ENCODE results near the gene TSPAN9.

- TF ChIP-seq EP300 (IDR thresholded peaks at IDR 0.05) (no peak), CTCF (IDR thresholded peaks at IDR 0.05) (no peak)
Observed at GRCh38 chr12:3295646-3296408, 218.6 kb downstream of the TSPAN9 start.
